Lung (tissue), 12 donors: ENCODE data around the gene C12orf57. TPM values are rescaled to one million over a fixed set of nuclear protein-coding genes. Genes with fewer than 3 reads are reported as not detected.

ENCODE experiments used
- ATAC-seq: fragments of 200-7000 bp; cut with Tn5 transposase; one replicate; pipeline ENCODE4 v1.9.1; 2020; ENCODE audit warnings: moderate number of reproducible peaks; ENCODE audit not compliant: insufficient read depth, low FRiP score
- DNase-seq, 3 donors: peaks; one replicate each; pipeline ENCODE4 v3.0.0-alpha.2; 2013 to 2017
- H3K27ac ChIP-seq, 2 donors: one replicate each; pipeline ENCODE4 v1.5.1; 2013; ENCODE audit warnings: mild to moderate bottlenecking in 2 of 2, moderate library complexity in 2 of 2, control low read depth in 1 of 2, inconsistent platforms in 1 of 2, low read depth in 1 of 2, low read length in 1 of 2
- H3K27me3 ChIP-seq, 3 donors: one replicate each; pipeline ENCODE4 v1.5.1; 2013; ENCODE audit warnings: low read length in 2 of 3; ENCODE audit not compliant: control insufficient read depth in 3 of 3, insufficient read depth in 3 of 3
- H3K36me3 ChIP-seq, 4 donors: one replicate each; pipeline ENCODE4 v1.5.1; 2013; ENCODE audit warnings: low read length in 4 of 4, mild to moderate bottlenecking in 1 of 4, moderate library complexity in 1 of 4; ENCODE audit not compliant: control insufficient read depth in 4 of 4, insufficient read depth in 4 of 4
- H3K4me1 ChIP-seq, 5 donors: one replicate each; pipeline ENCODE4 v1.5.1; 2013; ENCODE audit warnings: low read length in 5 of 5, mild to moderate bottlenecking in 2 of 5, moderate library complexity in 1 of 5; ENCODE audit not compliant: control insufficient read depth in 5 of 5, insufficient read depth in 5 of 5
- H3K4me3 ChIP-seq: one replicate; pipeline ENCODE4 v1.5.1; 2013; ENCODE audit warnings: mild to moderate bottlenecking, control low read depth, moderate library complexity
- H3K9ac ChIP-seq, 2 donors: one replicate each; pipeline ENCODE4 v1.5.1; 2013; ENCODE audit warnings: low read length in 2 of 2, control low read depth in 1 of 2; ENCODE audit not compliant: insufficient read depth in 1 of 2
- H3K9me3 ChIP-seq, 4 donors: one replicate each; pipeline ENCODE4 v1.5.1; 2013; ENCODE audit warnings: low read length in 3 of 4, mild to moderate bottlenecking in 1 of 4, moderate library complexity in 1 of 4; ENCODE audit not compliant: control insufficient read depth in 4 of 4, insufficient read depth in 3 of 4
- WGBS, 2 donors: extraction: QIAGEN DNeasy Blood & Tissue Kit; methylation state at CpG; one replicate each; pipeline ENCODE4 v1.1.7; 2013; 5-methylcytosine and 5-hydroxymethylcytosine counted together
- polyA plus RNA-seq, 2 donors: library from polyadenylated mRNA; stranded (reverse); fragments of 200-250 nt; gene quantifications; one replicate each; pipeline ENCODE4 v1.2.1, GENCODE V29; 2013
- total RNA-seq, 2 donors: library from RNA; depleted of rRNA in 1 of 2; stranded (reverse); fragments of >200 nt in 1 of 2; gene quantifications; one replicate each; pipeline ENCODE4 v1.2.1, GENCODE V29; 2014 to 2021
- TF ChIP-seq, protein P1 (sequence below): IDR thresholded peaks from 2 replicates; pipeline ENCODE4 v1.5.1; 2012; ENCODE audit warnings: mild to moderate bottlenecking; ENCODE audit errors: control extremely low read depth, extremely low read depth
- donor health status: control.
- donor health status: control.
- donor health status: Bipolar disorder and iron deficiency.
- donor health status: healthy.
- donor health status: DM: yes; HTN: yes; CAD: no.

C12orf57 gene
- total and polyA plus RNA-seq, 4 donors: 92.9 to 437 (median 283) TPM

DNA sequence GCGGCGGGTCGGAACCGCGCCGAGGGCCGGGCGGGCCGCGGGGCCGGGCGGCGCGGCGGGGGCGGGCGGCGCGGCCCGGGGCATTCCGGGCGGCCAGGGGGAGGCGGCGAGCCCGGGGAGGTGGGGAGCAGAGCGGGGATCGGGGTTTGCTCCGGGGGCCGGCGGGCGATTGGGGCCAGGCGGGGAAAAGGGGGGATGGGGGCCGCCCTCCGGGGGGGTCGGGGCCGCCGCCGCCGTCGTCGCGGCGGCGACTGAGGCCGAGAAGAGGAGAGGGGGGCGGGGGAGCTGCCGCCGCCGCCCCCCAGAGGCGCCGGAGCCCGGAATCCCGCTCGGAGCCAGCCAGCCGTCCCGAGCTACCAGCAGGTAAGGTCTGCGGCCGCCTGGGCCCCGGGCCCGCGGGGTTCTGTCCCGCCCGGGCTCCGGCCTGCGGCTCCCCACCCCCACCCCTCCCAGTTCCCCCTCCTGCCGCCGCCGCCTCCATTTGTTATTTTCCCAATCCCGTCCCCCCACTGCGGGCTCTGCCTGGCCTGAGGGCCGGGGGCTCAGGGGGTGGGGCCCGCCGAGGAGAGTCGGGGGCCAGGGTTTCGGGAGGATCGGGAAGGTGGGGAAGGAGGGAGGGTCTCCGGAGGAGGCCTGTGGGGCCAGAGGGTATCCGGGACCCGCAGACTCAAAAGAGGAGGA, 15.7 kb upstream of the C12orf57 start:
- peaks cover 12 to 50% (median 28%) of the 10 kb centered on the region in 5 donors for H3K4me1 ChIP-seq
- ATAC-seq: no peak
- peaks cover 0 to 6% (median 0%) of the 10 kb centered on the region in 4 donors for H3K36me3 ChIP-seq
- peak overlapping the region; percentile 68 for H3K4me3 ChIP-seq
- peak overlapping the region; percentile 84 to 89 for H3K27ac ChIP-seq
- peak overlapping the region; percentile 78 to 89 for H3K9ac ChIP-seq
- 1 to 2% methylated on average over 23 to 78 of the region's 79 CpGs for WGBS, 2 donors
- TF ChIP-seq, protein P1, sequence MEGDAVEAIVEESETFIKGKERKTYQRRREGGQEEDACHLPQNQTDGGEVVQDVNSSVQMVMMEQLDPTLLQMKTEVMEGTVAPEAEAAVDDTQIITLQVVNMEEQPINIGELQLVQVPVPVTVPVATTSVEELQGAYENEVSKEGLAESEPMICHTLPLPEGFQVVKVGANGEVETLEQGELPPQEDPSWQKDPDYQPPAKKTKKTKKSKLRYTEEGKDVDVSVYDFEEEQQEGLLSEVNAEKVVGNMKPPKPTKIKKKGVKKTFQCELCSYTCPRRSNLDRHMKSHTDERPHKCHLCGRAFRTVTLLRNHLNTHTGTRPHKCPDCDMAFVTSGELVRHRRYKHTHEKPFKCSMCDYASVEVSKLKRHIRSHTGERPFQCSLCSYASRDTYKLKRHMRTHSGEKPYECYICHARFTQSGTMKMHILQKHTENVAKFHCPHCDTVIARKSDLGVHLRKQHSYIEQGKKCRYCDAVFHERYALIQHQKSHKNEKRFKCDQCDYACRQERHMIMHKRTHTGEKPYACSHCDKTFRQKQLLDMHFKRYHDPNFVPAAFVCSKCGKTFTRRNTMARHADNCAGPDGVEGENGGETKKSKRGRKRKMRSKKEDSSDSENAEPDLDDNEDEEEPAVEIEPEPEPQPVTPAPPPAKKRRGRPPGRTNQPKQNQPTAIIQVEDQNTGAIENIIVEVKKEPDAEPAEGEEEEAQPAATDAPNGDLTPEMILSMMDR: no peak
- no peaks in the 10 kb centered on the region for H3K9me3 ChIP-seq
- no peaks in the 10 kb centered on the region for H3K27me3 ChIP-seq
- DNase-seq: peak in 1 of 3 donors; percentile 39

DNA sequence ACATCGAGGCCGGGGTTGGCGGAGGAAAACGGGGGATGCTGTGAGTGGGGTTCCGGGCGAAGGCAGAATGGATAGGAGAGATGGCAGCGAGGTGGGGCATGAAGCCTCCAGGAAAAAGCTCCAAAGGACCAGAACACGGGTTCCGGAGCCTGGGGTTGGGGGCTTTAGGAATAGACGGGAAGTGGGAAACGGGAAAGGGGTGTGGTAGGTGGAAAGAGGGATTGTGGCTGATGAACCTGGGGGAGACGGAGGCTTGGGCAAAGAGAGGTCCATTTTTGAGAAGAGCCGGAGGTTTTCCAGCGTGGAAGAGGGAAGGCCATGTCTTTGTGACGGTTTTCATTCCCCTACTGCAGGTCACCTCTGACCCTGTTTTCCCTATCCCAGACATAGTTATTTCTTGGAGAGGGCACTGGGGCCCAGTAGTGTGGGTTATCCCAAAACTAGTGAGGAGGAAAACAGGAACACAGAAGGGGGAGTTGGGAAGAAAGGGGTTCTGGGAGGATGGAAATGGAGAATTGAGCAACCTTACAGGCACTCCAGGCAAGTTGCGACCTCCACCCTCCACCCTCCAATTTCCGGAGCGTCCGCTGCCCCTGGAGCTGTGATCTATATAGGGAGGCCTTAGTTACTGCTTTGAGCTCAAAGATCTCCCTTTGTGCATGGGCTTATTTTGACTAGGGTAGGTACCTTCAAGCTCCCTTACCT, 15.0 kb upstream of the C12orf57 start:
- WGBS, 2 donors: 10 to 18% methylated on average over 19 of the region's 19 CpGs

DNA sequence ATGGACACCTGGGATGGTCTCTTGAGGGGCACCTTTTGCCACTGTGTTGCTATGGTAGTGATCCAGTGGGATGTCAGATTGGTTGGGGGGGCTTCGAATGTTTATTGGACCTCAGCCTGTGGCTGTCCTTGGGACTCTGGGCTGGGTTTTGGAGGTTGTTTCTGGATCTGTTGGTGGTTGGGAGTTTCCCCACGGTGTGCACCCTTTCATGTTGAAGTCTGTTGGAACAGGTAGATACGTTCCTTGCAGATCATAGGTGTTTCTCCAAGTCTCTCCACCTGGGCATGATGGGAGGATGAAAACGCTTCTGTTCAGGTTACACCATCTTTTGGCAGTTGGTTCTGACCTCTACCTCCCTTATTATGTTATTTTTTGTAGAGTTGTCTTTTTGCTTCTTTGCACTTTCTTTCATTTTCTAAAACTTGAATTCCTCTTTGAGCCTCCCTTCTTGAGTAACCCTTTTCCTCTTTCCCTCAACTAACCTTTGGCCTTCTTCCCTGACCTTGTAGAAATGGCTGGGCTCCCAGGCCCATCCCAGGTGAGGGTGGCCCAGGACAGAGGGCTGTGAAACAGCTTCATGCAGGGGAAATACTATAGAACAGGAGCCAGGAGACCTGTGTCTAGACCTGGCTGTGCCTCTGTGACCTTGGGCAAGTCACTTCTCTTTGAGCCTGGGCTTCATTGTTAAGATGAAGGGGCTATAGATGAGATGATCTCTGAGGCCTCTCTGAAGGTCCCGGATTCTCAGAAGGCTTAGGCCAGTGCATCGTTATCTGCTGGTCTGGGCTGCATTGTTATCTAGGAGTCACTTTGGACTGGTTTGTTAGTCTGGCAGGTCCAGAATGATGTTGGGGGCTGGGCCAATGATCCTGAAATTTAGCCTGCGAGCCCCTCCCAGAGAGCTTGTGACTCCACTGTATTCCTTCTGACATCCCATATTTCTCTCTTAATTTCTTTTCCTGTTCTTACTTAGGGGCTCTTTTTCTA, 14.1 kb upstream of the C12orf57 start:
- Histone ChIP-seq H3K27ac (peak overlapping the region; percentile 84 to 89), H3K4me3 (peak overlapping the region; percentile 56), H3K36me3 (peaks cover 0 to 17% (median 9%) of the 10 kb centered on the region in 4 donors), H3K9me3 (no peaks in the 10 kb centered on the region), H3K9ac (peak overlapping the region; percentile 78 to 89), H3K4me1 (peaks cover 18 to 53% (median 27%) of the 10 kb centered on the region in 5 donors), H3K27me3 (no peaks in the 10 kb centered on the region)
- DNase-seq (no peak), ATAC-seq (no peak)
- 49 to 72% methylated on average over 7 of the region's 7 CpGs for WGBS, 2 donors
- TF ChIP-seq, protein P1: no peak

More for the DNA sequence above, 15.0 kb upstream of the C12orf57 start:
- DNase-seq (peak in 1 of 3 donors; percentile 34), ATAC-seq (no peak)
- H3K36me3 ChIP-seq: peaks cover 0 to 9% (median 3%) of the 10 kb centered on the region in 4 donors
- peak overlapping the region; percentile 84 to 89 for H3K27ac ChIP-seq
- TF ChIP-seq, protein P1: no peak
- H3K9me3 ChIP-seq: no peaks in the 10 kb centered on the region
- peak overlapping the region; percentile 56 for H3K4me3 ChIP-seq
- H3K27me3 ChIP-seq: no peaks in the 10 kb centered on the region
- H3K9ac ChIP-seq: peak overlapping the region; percentile 78 to 89
- H3K4me1 ChIP-seq: peaks cover 16 to 56% (median 29%) of the 10 kb centered on the region in 5 donors
